OCI-LY1 (cell line): Measurements from ENCODE around the gene IGSF9B.

Experiments used
- H2AFZ ChIP-seq: fragments of 200-600 bp; sonication (generic), shearing (Covaris generic); 2 replicates; pipeline ENCODE4 v1.6.0; 2014; ENCODE audit warnings: antibody characterized with exemption, mild to moderate bottlenecking, low read length
- H3F3A ChIP-seq: fragments of 200-600 bp; sonication (generic), shearing (Covaris generic); 2 replicates; pipeline ENCODE4 v1.6.0; 2014; ENCODE audit warnings: mild to moderate bottlenecking, antibody characterized with exemption, low read length, moderate library complexity; ENCODE audit not compliant: insufficient read depth
- H3K27ac ChIP-seq: fragments of 200-600 bp; sonication (generic); 2 replicates; pipeline ENCODE4 v1.5.1; 2014; ENCODE audit warnings: low read length, mixed run types, mild to moderate bottlenecking, low read depth; ENCODE audit not compliant: poor library complexity, severe bottlenecking
- H3K27me3 ChIP-seq: fragments of 200-600 bp; sonication (generic); 2 replicates; pipeline ENCODE4 v1.6.0; 2014; ENCODE audit warnings: antibody characterized with exemption, mild to moderate bottlenecking, low read length, moderate library complexity; ENCODE audit not compliant: insufficient read depth
- H3K36me3 ChIP-seq: fragments of 200-600 bp; sonication (generic); 2 replicates; pipeline ENCODE4 v1.6.1; 2014; ENCODE audit warnings: mild to moderate bottlenecking, antibody characterized with exemption, low read length, moderate library complexity, mixed read lengths; ENCODE audit not compliant: insufficient read depth
- H3K4me1 ChIP-seq: fragments of 200-600 bp; sonication (generic); 2 replicates; pipeline ENCODE4 v1.5.1; 2014; ENCODE audit warnings: mild to moderate bottlenecking, low read length, moderate library complexity; ENCODE audit not compliant: insufficient read depth, severe bottlenecking
- H3K4me2 ChIP-seq: fragments of 200-600 bp; sonication (generic), shearing (Covaris generic); 2 replicates; pipeline ENCODE4 v1.6.1; 2014; ENCODE audit warnings: low read length
- H3K4me3 ChIP-seq: fragments of 200-600 bp; sonication (generic); 2 replicates; pipeline ENCODE4 v1.5.1; 2014; ENCODE audit warnings: low read length, low read depth, mild to moderate bottlenecking, mixed read lengths; ENCODE audit not compliant: poor library complexity, severe bottlenecking
- H3K79me2 ChIP-seq: fragments of 200-600 bp; shearing (Covaris generic); 2 replicates; pipeline ENCODE4 v1.6.1; 2016; ENCODE audit warnings: mixed run types, low read length, mixed read lengths; ENCODE audit not compliant: insufficient read depth
- H3K9ac ChIP-seq: fragments of 200-600 bp; sonication (generic), shearing (Covaris generic); 2 replicates; pipeline ENCODE4 v1.6.1; 2014; ENCODE audit warnings: mild to moderate bottlenecking, low read length, mixed read lengths
- H3K9me2 ChIP-seq: fragments of 200-600 bp; sonication (generic), shearing (Covaris generic); 2 replicates; pipeline ENCODE4 v1.6.1; 2014; ENCODE audit warnings: low read depth, mild to moderate bottlenecking, low read length, mixed read lengths
- H3K9me3 ChIP-seq: fragments of 200-600 bp; shearing (Covaris generic); 2 replicates; pipeline ENCODE4 v1.6.1; 2014; ENCODE audit warnings: low read length, mixed read lengths
- H4K20me1 ChIP-seq: fragments of 200-600 bp; sonication (generic), shearing (Covaris generic); 2 replicates; pipeline ENCODE4 v1.6.0; 2016; ENCODE audit warnings: mild to moderate bottlenecking, low read length; ENCODE audit not compliant: insufficient read depth
- EZH2 ChIP-seq: fragments of 200-600 bp; sonication (generic), shearing (Covaris generic); IDR thresholded peaks from 2 replicates; pipeline ENCODE4 v1.8.0; 2017; ENCODE audit warnings: borderline replicate concordance, mixed run types, mild to moderate bottlenecking, antibody characterized with exemption, low read length, moderate library complexity, mixed read lengths
- TF ChIP-seq, protein P1 (sequence below): fragments of 200-600 bp; sonication (generic), shearing (Covaris generic); IDR thresholded peaks from 2 replicates; pipeline ENCODE4 v1.5.1; 2017; ENCODE audit warnings: mild to moderate bottlenecking, antibody characterized with exemption, low read length, moderate library complexity, mixed read lengths

The IGSF9B gene

DNA sequence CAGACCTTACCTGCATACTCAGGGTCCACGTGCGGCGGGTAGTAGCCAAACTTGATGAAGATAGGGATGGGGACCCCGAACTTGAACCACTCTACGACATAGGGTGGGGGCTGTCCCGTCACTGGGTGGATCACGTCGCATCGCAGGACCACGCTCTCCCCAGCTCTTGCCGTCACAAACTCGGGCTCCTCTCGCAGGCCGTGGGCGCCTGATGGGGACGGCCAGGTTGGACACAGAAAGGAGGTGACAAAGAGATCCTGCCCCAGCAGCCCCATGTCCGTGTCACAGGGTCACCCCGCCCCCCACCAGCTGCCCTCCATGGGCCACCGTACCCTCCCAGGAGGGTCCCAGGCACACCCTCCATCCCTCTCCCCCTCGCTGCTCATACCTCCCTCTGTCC lies 10.7 kb downstream of the IGSF9B start:
- Histone ChIP-seq H3F3A (no peaks in the 10 kb centered on the region), H3K27me3 (no peaks in the 10 kb centered on the region), H3K4me3 (no peak overlapping the region), H3K9me2 (no peaks in the 10 kb centered on the region), H3K9ac (no peak overlapping the region), H3K79me2 (no peaks in the 10 kb centered on the region), H3K36me3 (no peaks in the 10 kb centered on the region), H3K4me2 (no peak overlapping the region), H2AFZ (no peak overlapping the region), H3K4me1 (no peaks in the 10 kb centered on the region), H3K27ac (no peak overlapping the region), H4K20me1 (no peaks in the 10 kb centered on the region), H3K9me3 (no peaks in the 10 kb centered on the region)
- TF ChIP-seq, protein P1, sequence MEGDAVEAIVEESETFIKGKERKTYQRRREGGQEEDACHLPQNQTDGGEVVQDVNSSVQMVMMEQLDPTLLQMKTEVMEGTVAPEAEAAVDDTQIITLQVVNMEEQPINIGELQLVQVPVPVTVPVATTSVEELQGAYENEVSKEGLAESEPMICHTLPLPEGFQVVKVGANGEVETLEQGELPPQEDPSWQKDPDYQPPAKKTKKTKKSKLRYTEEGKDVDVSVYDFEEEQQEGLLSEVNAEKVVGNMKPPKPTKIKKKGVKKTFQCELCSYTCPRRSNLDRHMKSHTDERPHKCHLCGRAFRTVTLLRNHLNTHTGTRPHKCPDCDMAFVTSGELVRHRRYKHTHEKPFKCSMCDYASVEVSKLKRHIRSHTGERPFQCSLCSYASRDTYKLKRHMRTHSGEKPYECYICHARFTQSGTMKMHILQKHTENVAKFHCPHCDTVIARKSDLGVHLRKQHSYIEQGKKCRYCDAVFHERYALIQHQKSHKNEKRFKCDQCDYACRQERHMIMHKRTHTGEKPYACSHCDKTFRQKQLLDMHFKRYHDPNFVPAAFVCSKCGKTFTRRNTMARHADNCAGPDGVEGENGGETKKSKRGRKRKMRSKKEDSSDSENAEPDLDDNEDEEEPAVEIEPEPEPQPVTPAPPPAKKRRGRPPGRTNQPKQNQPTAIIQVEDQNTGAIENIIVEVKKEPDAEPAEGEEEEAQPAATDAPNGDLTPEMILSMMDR, result no peak
- TF ChIP-seq EZH2, result no peak

DNA sequence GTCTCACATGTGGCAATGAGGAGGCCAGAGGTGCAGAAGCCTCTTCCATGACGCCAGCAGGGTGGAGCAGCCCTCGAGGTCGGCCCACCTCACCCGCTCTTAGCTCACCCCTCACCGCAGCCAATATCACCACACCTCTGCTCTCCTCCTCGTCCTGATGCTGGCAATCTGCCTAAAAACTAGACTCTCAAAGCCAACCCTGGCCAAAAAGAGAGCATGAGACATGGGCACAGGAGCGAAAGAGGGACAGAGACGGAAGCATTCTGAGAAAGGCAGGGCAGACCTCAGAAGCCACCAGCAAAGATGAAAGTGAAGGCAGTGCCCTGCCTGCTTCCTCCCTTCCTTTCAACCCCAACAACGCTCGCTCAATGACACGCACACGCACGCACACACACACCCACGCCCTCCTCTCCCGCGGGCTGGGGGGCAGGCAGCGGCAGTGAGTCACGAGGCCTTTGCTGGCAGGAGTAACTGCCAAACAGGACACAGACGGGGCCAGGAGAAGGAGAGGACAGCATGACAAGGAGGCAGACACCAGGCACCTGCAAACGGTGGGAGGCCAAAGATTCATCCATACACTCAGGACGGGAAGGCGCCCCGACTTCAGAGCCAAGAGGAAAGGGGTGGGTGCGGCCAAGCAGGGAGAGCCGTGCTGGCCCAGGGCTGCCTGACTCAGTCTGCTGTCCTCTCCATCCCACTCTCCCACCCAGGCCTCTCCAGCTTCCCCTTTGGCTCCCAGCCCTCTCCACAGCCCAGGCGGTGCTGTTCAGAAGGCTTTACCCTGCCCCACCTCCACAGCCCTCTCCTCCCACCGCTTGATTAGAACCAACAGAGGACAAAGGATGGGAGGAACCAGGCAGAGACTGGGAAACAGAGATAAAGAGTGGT lies 11.4 kb downstream of the IGSF9B start:
- no peaks in the 10 kb centered on the region for H3K27me3 ChIP-seq
- no peaks in the 10 kb centered on the region for H3K9me3 ChIP-seq
- H3K79me2 ChIP-seq, result no peaks in the 10 kb centered on the region
- H3F3A ChIP-seq, result no peaks in the 10 kb centered on the region
- H3K4me3 ChIP-seq, result no peak overlapping the region
- H3K36me3 ChIP-seq, result no peaks in the 10 kb centered on the region
- H3K4me2 ChIP-seq, result no peak overlapping the region
- H2AFZ ChIP-seq, result no peak overlapping the region
- no peaks in the 10 kb centered on the region for H4K20me1 ChIP-seq
- no peaks in the 10 kb centered on the region for H3K9me2 ChIP-seq
- H3K27ac ChIP-seq, result no peak overlapping the region
- H3K9ac ChIP-seq, result no peak overlapping the region
- TF ChIP-seq EZH2, result no peak
- TF ChIP-seq, protein P1, result no peak
- H3K4me1 ChIP-seq, result no peaks in the 10 kb centered on the region

DNA sequence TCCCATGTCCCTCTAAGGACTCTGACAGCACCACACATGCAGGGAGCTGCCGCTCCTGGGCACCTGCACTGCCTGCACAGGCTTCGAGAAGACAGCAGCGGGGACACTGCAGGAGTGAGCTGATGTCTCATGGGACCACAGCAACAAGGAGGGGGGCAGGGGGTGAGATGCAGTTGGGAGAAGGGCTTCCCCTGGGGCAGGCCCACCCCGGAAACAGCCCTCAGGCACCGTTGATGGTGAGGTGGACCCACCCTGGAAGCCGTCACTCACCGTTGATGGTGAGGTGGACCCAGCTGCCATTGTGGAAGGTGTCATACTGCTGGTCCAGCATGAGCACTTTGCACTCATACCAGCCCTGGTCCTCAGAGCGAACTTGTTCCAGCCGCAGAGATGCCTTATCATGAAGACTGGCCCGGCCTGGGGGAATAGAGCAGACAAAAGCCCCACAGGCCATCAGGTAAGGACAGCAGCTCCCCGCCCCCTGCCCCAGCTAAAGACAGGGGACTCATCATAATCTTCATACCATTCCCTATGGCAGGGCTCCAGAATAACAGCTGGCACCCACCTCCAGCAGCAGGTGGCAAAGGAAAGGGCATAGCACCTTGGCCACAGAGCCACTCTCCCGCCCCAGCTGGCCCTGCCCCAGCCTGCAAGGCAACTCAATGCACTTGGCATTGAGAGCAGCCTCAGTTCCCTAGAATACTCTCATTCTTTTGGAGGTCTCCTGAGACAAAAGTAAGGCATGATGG lies 12.6 kb downstream of the IGSF9B start:
- no peaks in the 10 kb centered on the region for H3K4me1 ChIP-seq

More for the DNA sequence above, 12.6 kb downstream of the IGSF9B start:
- Histone ChIP-seq H4K20me1 (no peaks in the 10 kb centered on the region), H3K9me3 (no peaks in the 10 kb centered on the region), H3K36me3 (no peaks in the 10 kb centered on the region), H3K9me2 (no peaks in the 10 kb centered on the region), H3K27ac (no peak overlapping the region), H3K4me3 (no peak overlapping the region), H3K9ac (no peak overlapping the region), H2AFZ (no peak overlapping the region), H3K27me3 (no peaks in the 10 kb centered on the region), H3F3A (no peaks in the 10 kb centered on the region), H3K4me2 (no peak overlapping the region), H3K79me2 (no peaks in the 10 kb centered on the region)
- TF ChIP-seq, protein P1, result no peak
- no peak for TF ChIP-seq EZH2
